ENCODE measurements around the gene CNGB1. TPM values are rescaled to one million over a fixed set of nuclear protein-coding genes. Genes with fewer than 3 reads are reported as not detected.

Gene CNGB1
- total RNA-seq, 4 donors from 2014 or later: 0.13 TPM; not detected in 3

DNA sequence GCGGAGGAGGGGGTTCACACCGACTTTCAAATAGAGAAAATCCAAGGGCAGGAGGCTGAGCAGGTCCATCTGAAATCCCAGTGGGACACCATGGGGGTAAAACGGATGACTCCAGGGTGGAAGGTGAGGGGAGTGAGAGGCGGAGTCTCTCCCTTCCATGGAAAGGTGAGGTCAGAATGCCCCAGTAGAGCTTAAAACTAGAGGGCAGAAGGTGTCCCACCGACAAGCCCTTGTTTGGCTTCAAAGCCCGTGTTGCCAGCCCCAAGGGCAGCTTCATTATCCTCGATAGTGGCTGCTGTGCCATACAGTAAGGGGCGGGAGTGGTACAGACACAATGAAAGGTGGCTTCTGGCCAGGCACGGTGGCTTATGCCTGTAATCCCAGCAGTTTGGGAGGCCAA, 55.7 kb downstream of the CNGB1 start:
- H3K9me3 ChIP-seq: no peaks in the 10 kb centered on the region
- TF ChIP-seq, protein P1, sequence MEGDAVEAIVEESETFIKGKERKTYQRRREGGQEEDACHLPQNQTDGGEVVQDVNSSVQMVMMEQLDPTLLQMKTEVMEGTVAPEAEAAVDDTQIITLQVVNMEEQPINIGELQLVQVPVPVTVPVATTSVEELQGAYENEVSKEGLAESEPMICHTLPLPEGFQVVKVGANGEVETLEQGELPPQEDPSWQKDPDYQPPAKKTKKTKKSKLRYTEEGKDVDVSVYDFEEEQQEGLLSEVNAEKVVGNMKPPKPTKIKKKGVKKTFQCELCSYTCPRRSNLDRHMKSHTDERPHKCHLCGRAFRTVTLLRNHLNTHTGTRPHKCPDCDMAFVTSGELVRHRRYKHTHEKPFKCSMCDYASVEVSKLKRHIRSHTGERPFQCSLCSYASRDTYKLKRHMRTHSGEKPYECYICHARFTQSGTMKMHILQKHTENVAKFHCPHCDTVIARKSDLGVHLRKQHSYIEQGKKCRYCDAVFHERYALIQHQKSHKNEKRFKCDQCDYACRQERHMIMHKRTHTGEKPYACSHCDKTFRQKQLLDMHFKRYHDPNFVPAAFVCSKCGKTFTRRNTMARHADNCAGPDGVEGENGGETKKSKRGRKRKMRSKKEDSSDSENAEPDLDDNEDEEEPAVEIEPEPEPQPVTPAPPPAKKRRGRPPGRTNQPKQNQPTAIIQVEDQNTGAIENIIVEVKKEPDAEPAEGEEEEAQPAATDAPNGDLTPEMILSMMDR (IDR thresholded peaks at IDR 0.05): no peak
- TF ChIP-seq POLR2A (IDR thresholded peaks at IDR 0.05): no peak
- no peak overlapping the region for H3K4me3 ChIP-seq (replicated peaks in 1 of 3)
- no peaks in the 10 kb centered on the region for H3K36me3 ChIP-seq
- no peak overlapping the region for H3K27ac ChIP-seq
- no peaks in the 10 kb centered on the region for H3K27me3 ChIP-seq
- no peaks in the 10 kb centered on the region for H3K4me1 ChIP-seq
- intact Hi-C loops (cut with DNase I): no loop called here
- DNase-seq: no peak
- 71 to 80% methylated on average over 9 of the region's 9 CpGs for WGBS, 2 donors

DNA sequence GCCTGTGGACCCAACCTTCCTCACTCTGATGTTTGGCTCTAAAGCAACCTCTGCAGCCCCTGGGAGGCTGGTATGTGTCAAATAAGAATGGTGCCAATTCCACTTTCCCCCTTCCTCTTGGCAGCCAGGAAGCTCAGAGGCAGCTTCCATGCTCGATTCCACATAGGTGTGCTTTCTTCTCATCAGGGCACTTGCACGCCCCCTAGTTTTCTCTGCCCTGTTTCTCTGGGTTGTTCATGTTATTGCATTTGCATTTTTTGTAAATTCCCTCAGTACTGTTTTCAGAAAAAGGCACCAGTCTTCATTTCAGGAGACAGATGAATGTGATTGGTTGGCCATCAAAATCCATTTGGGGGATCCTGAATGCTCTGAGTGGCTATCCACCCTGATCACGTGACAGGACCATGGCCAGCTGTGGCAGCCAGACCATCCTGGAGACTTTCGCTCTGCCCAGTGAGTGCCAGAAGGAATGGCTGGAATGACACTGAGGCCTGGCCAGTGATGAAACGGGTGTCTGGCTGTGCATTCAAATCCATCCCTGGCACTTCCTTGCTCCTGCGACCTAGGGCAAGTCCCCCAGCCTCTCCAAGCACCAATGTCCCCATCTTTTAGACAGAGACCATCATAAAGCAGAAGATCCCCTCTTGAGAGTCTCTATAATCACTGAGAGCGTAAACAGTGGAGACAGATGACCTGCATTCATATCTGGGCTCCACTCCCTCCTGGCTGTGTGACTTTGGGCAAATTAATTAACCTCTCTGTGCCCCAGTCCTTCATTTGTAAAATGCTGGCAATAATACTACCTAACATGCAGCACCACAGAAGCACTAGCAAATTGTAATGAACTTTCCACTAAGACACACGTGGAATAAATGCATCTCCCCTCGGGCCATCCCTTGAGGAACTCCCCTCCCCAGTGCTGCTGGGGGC, 56.4 kb downstream of the CNGB1 start:
- no peaks in the 10 kb centered on the region for H3K9me3 ChIP-seq
- no peaks in the 10 kb centered on the region for H3K27me3 ChIP-seq
- no peaks in the 10 kb centered on the region for H3K4me1 ChIP-seq
- H3K36me3 ChIP-seq: no peaks in the 10 kb centered on the region
- TF ChIP-seq, protein P1 (IDR thresholded peaks at IDR 0.05): no peak
- TF ChIP-seq POLR2A (IDR thresholded peaks at IDR 0.05): no peak
- no peak overlapping the region for H3K4me3 ChIP-seq (replicated peaks in 1 of 3)
- no peak overlapping the region for H3K27ac ChIP-seq
- WGBS, 2 donors: 82 to 86% methylated on average over 9 of the region's 9 CpGs
- no peak for DNase-seq
- intact Hi-C loops (cut with DNase I): no loop called here

DNA sequence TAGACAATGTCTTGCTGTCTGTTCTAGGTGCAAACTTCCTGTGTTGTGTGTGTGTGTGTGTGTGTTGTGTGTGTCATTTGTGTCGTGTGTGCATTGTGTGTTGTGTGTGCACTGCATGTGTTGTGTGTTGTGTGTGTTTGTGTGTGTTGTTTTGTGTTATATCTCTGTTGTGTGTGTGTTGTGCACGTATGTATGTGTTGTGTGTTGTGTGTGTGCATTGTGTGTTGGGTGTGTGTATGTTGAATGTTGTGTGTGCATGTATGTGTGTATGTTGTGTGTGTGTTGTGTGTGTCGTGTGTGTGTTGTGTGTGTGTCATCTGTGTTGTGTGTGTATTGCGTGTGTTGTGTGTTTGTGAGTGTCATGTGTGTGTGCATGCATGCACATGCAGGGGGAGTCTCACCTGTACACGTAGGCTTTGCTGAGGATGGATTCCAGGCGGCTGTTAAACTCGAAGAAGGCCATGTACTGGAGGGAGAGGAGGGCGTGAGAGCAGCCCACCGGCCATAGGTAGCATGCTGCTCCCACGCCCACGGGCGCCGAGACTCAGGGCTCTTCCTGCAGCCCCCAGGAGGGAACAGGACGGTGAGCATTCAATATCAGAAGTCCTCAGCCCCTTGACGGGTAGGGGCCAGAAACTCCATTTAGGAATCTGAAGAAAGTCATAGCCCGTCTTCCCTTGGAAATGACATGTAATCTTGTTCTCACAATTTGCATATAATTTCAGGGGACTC, 58.2 kb downstream of the CNGB1 start:
- no peak for TF ChIP-seq POLR2A (IDR thresholded peaks at IDR 0.05)
- TF ChIP-seq, protein P1 (IDR thresholded peaks at IDR 0.05): no peak
- Histone ChIP-seq H3K4me3 (replicated peaks in 1 of 3) (no peak overlapping the region), H3K27me3 (no peaks in the 10 kb centered on the region), H3K27ac (no peak overlapping the region), H3K4me1 (no peaks in the 10 kb centered on the region), H3K36me3 (no peaks in the 10 kb centered on the region), H3K9me3 (no peaks in the 10 kb centered on the region)
- 77 to 80% methylated on average over 16 of the region's 16 CpGs for WGBS, 2 donors
- DNase-seq: no peak
- intact Hi-C loops (cut with DNase I): no loop called here

DNA sequence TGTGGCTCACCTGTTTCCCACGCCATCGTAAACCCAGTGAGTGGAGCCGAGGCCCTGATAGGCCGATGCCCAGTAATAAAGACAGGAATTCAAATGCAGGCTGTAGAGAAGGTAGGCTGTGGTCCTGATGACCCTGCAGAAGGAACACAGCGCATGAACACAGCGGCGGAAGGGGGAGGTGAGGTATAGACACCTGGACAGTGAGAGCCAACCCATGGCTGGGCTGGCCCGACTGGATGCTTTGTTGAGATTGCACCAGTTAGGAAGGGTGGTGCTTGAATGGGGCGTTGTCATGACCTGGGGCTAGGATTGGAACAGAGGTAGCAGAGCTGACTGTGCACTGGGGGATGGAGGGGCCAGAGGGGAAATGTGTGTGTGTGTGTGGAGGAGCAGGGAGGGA, 59.2 kb downstream of the CNGB1 start:
- 88% methylated on average over 9 of the region's 9 CpGs for WGBS, 2 donors
- intact Hi-C loops (cut with DNase I): no loop called here

More for the DNA sequence above, 59.2 kb downstream of the CNGB1 start:
- TF ChIP-seq POLR2A (IDR thresholded peaks at IDR 0.05): no peak
- TF ChIP-seq, protein P1 (IDR thresholded peaks at IDR 0.05): no peak
- H3K36me3 ChIP-seq: no peaks in the 10 kb centered on the region
- DNase-seq: no peak
- no peaks in the 10 kb centered on the region for H3K9me3 ChIP-seq
- H3K27ac ChIP-seq: no peak overlapping the region
- no peak overlapping the region for H3K4me3 ChIP-seq (replicated peaks in 1 of 3)
- H3K4me1 ChIP-seq: peaks cover 0 to 5% of the 10 kb centered on the region in 2 donors
- H3K27me3 ChIP-seq: no peaks in the 10 kb centered on the region
